ENCODE measurements around the gene CLDND1.

CLDND1 gene

GRCh38 chr3:98513091-98513511 is 9.6 kb downstream of the CLDND1 start:
- DNase-seq: peak; percentile 4

- DNase-seq: no peak
Observed at GRCh38 chr3:98512576-98512975, 10.1 kb downstream of the CLDND1 start.

- DNase-seq: no peak
Observed at GRCh38 chr3:98508582-98508981, 14.1 kb downstream of the CLDND1 start.

- DNase-seq: no peak
Observed at GRCh38 chr3:98504539-98504938, 18.2 kb downstream of the CLDND1 start.

- DNase-seq: no peak
Observed at GRCh38 chr3:98501863-98502576, 20.7 kb downstream of the CLDND1 start.

- no peak for DNase-seq
Observed at GRCh38 chr3:98501270-98501669, 21.4 kb downstream of the CLDND1 start.

- DNase-seq: no peak
Observed at GRCh38 chr3:98500019-98500418, 22.7 kb downstream of the CLDND1 start.

GRCh38 chr3:98497381-98497780 is 25.3 kb downstream of the CLDND1 start, which contains the start of gene OR5K2:
Gene OR5K2, plus strand, starts transcription at chr3:98497681. Its CDS starts 0 bp downstream, at chr3:98497681.
- no peak for DNase-seq

GRCh38 chr3:98483626-98484025 is 39.1 kb downstream of the CLDND1 start:
- DNase-seq: no peak

GRCh38 chr3:98482717-98483482 is 39.8 kb downstream of the CLDND1 start:
- DNase-seq: no peak
